Thymus (tissue), 11 donors: ENCODE data around the gene PRKG1. TPM values are rescaled to one million over a fixed set of nuclear protein-coding genes. Genes with fewer than 3 reads are reported as not detected.

Experiments used
- DNase-seq, 9 donors: peaks; one replicate each; pipeline ENCODE4 v3.0.0-alpha.2; 2013; ENCODE audit warnings: low spot score in 9 of 9, low read depth in 6 of 9, missing footprints in 1 of 9
- H3K27ac ChIP-seq, 2 donors: one replicate each; pipeline ENCODE4 v1.5.1; 2013; ENCODE audit warnings: control low read depth in 1 of 2, low read depth in 1 of 2, low read length in 1 of 2, mild to moderate bottlenecking in 1 of 2, moderate library complexity in 1 of 2
- H3K27me3 ChIP-seq, 2 donors: one replicate each; pipeline ENCODE4 v1.5.1; 2013; ENCODE audit warnings: low read length in 1 of 2; ENCODE audit not compliant: control insufficient read depth in 2 of 2, insufficient read depth in 1 of 2
- H3K36me3 ChIP-seq, 2 donors: one replicate each; pipeline ENCODE4 v1.5.1; 2013; ENCODE audit warnings: low read length in 1 of 2, mild to moderate bottlenecking in 1 of 2, moderate library complexity in 1 of 2; ENCODE audit not compliant: control insufficient read depth in 2 of 2, insufficient read depth in 2 of 2
- H3K4me1 ChIP-seq, 2 donors: one replicate each; pipeline ENCODE4 v1.5.1; 2013; ENCODE audit warnings: low read length in 2 of 2; ENCODE audit not compliant: control insufficient read depth in 2 of 2, insufficient read depth in 2 of 2
- H3K4me3 ChIP-seq, 2 donors: one replicate each; pipeline ENCODE4 v1.5.1; 2013; ENCODE audit warnings: low read length in 2 of 2, control low read depth in 1 of 2, mild to moderate bottlenecking in 1 of 2
- H3K9me3 ChIP-seq, 2 donors: one replicate each; pipeline ENCODE4 v1.5.1; 2013; ENCODE audit warnings: low read length in 1 of 2, mild to moderate bottlenecking in 1 of 2; ENCODE audit not compliant: control insufficient read depth in 2 of 2, insufficient read depth in 1 of 2
- WGBS: extraction: QIAGEN DNeasy Blood & Tissue Kit; methylation state at CpG from one replicate; pipeline ENCODE4 v1.1.7; 2013; 5-methylcytosine and 5-hydroxymethylcytosine counted together
- polyA plus RNA-seq: library from polyadenylated mRNA; stranded (reverse); fragments of 200-250 nt; gene quantifications from one replicate; pipeline ENCODE4 v1.2.3, GENCODE V29; 2013
- total RNA-seq: library from RNA; stranded (reverse); fragments of 120-200 nt; gene quantifications from one replicate; pipeline ENCODE4 v1.2.4, GENCODE V29; 2013
- donor health status: healthy.

PRKG1 gene
- total and polyA plus RNA-seq, 2 donors: 2.5 to 7.4 TPM

DNA sequence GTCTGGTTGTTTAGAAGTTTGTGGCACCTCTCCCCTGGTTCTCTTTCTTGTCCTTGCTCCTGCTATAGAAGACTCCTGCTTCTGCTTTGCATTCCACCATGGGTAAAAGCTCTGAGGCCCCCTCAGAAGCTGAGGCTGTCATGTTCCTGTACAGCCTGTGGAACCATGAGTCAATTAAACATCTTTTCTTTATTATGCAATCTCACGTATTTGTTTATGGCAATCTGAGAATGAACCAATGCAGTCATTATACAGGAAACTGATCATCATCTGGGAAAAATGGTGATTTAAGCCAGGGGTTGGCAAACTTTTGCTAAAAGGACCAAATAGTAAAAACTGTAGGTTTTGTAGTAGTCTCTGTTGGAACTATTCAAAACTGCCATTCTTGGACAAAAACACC lies 449.8 kb downstream of the PRKG1 start:
- no peaks in the 10 kb centered on the region for H3K27me3 ChIP-seq
- no peak overlapping the region for H3K4me3 ChIP-seq
- H3K4me1 ChIP-seq: no peaks in the 10 kb centered on the region
- WGBS: 96% methylated on average over 1 of the region's 1 CpG
- no peak for DNase-seq
- no peaks in the 10 kb centered on the region for H3K9me3 ChIP-seq
- H3K36me3 ChIP-seq: no peaks in the 10 kb centered on the region
- H3K27ac ChIP-seq: no peak overlapping the region

DNA sequence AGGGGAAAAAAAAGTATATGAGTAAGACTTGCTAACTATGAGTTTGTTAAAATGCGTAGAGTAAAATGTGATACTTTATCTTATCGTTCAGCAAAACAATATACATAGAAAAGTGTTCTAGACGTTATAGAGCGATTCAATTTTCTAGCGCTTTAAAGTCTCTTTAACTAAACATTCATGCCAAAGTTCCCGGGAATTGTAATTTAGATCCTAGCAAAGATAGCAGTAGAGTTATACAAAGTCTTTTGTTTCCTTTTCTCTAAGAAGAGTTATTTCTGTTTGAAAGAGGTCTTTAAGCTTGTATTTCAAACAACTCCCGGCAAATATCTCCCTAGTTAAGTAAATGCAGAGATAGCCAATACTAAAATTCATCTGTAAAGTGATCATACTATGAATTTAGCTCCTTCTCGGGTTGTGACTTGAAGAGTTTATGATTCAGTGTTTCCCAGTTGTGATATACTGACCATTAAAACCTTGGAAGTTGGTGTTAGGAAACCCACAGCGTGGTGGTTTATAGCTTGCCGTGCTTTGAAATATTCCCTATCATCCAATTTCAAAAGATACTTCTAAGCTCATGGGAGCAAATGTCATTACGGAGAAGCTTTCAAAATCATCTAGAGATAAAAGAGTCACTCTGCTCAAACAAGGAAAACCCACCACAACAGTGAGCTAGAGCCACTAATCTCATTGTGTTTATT lies 453.4 kb downstream of the PRKG1 start:
- no peak overlapping the region for H3K4me3 ChIP-seq
- DNase-seq: no peak
- WGBS: 87% methylated on average over 11 of the region's 11 CpGs

DNA sequence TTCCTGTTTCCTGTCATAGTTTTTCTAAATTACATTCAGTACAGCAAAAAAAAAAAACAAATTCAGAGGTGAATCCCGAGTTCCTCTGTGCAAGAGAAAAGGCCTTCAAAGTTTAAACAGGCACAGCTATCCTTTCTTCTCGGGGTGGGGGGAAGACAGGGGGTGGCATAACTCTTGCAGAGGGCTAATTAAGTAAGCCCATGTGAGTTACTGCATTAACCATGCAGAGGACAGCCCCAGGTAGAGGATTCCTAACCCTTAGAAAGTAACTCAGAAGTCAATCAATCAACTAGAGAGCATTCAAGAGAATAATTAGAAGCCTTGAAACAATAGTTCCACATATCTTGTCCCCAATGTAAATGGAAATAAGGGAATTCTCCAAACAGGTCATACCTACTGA lies 454.2 kb downstream of the PRKG1 start:
- H3K4me1 ChIP-seq: no peaks in the 10 kb centered on the region
- WGBS: 4% methylated on average over 2 of the region's 2 CpGs
- DNase-seq: no peak
- no peak overlapping the region for H3K4me3 ChIP-seq
- no peaks in the 10 kb centered on the region for H3K27me3 ChIP-seq
- H3K36me3 ChIP-seq: no peaks in the 10 kb centered on the region
- H3K9me3 ChIP-seq: no peaks in the 10 kb centered on the region
- no peak overlapping the region for H3K27ac ChIP-seq

More for the DNA sequence above, 453.4 kb downstream of the PRKG1 start:
- H3K36me3 ChIP-seq: no peaks in the 10 kb centered on the region
- H3K27ac ChIP-seq: no peak overlapping the region
- H3K4me1 ChIP-seq: no peaks in the 10 kb centered on the region
- H3K9me3 ChIP-seq: no peaks in the 10 kb centered on the region
- no peaks in the 10 kb centered on the region for H3K27me3 ChIP-seq

DNA sequence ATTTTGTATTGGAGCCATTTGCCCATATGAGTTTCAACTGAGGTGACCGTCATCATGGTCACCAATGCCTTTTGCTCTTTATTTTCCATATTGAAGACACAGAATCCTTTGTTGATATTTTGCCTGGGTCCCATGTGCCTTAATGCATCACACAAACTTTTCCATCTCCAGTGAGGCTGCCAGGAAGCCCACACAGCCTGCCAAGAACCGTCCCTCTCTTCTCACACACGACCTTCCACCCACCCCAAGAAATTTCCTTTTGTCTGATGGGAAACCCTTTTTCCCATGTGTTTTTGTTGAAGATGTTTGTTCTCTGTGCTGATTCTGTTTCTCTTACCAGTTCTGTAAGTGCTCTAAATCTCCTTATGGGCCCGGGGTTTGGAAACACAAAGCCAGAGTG lies 456.3 kb downstream of the PRKG1 start:
- H3K4me1 ChIP-seq: no peaks in the 10 kb centered on the region
- no peak for DNase-seq
- no peaks in the 10 kb centered on the region for H3K36me3 ChIP-seq
- no peak overlapping the region for H3K27ac ChIP-seq
- WGBS: 88% methylated on average over 4 of the region's 4 CpGs
- H3K27me3 ChIP-seq: no peaks in the 10 kb centered on the region
- H3K4me3 ChIP-seq: no peak overlapping the region
- H3K9me3 ChIP-seq: no peaks in the 10 kb centered on the region

DNA sequence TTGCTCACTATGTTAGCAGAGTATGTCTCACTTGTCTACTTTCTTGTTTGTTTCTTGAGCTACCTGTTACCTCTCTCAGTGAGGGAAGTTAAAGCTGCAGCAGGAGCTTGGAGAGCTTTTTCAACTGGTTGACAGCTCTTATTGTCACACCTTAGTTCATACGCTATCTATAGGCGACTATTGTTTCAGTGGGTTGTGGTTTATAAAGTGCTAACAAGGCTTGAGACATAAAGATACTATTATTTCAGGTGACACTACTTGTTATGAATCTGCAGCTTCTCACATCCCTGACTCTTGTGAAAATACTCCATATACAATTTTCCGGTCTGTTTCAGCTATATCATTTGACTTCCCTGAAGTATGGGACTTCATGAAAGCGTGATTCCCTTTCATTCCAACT lies 457.8 kb downstream of the PRKG1 start:
- no peak for DNase-seq
- 92% methylated on average over 4 of the region's 4 CpGs for WGBS
- Histone ChIP-seq H3K27me3 (no peaks in the 10 kb centered on the region), H3K4me3 (no peak overlapping the region), H3K27ac (no peak overlapping the region), H3K4me1 (no peaks in the 10 kb centered on the region), H3K9me3 (no peaks in the 10 kb centered on the region), H3K36me3 (no peaks in the 10 kb centered on the region)

- no peak for DNase-seq
- WGBS: 86% methylated on average over 5 of the region's 5 CpGs
Observed at GRCh38 chr10:51542853-51543252, 468.6 kb downstream of the PRKG1 start.

DNA sequence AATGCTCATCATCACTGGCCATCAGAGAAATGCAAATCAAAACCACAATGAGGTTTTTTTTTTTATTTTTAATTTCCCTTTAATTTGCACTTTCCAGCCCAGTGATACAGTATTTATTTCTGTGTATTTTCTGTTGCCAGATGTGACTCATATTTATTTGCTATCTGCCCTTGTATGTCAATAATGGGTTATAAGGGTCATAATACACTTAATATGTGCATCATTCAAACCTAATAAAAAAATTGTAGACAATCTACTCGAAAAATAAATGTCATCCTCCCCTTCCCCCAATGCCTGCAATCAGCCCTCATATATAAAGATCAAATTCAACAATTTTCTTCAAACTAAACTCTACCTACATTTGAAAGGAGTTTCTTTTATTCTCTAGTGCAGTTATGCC lies 470.6 kb downstream of the PRKG1 start:
- Histone ChIP-seq H3K36me3 (no peaks in the 10 kb centered on the region), H3K27me3 (no peaks in the 10 kb centered on the region), H3K27ac (no peak overlapping the region), H3K4me1 (no peaks in the 10 kb centered on the region), H3K4me3 (no peak overlapping the region), H3K9me3 (no peaks in the 10 kb centered on the region)
- DNase-seq: no peak
- 83% methylated on average over 1 of the region's 1 CpG for WGBS

More at GRCh38 chr10:51542853-51543252, 468.6 kb downstream of the PRKG1 start:
- Histone ChIP-seq H3K27me3 (no peaks in the 10 kb centered on the region), H3K36me3 (no peaks in the 10 kb centered on the region), H3K27ac (no peak overlapping the region), H3K4me1 (no peaks in the 10 kb centered on the region), H3K9me3 (no peaks in the 10 kb centered on the region), H3K4me3 (no peak overlapping the region)

DNA sequence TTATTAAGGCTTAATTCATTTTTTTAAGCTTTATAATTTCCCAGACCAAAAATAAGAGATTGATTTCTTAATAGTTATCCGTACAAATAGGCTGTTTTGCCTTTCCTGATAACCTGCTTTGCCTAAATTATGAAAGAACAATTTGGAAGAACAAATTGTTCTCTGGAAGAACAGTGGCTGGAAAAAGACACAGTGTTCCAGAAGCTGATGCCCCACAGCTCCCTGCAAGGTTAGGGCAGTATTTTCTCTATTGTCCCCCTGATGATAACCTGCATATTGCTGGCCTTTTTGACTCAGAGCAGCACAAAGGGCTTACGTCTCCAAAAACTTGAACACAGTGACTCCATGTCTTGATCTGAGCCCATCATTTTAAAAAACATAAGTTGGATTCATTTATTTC lies 473.7 kb downstream of the PRKG1 start:
- no peak overlapping the region for H3K27ac ChIP-seq
- no peak overlapping the region for H3K4me3 ChIP-seq
- H3K9me3 ChIP-seq: no peaks in the 10 kb centered on the region
- no peaks in the 10 kb centered on the region for H3K4me1 ChIP-seq
- no peaks in the 10 kb centered on the region for H3K36me3 ChIP-seq
- no peaks in the 10 kb centered on the region for H3K27me3 ChIP-seq
- WGBS: 49% methylated on average over 2 of the region's 2 CpGs
- no peak for DNase-seq

DNA sequence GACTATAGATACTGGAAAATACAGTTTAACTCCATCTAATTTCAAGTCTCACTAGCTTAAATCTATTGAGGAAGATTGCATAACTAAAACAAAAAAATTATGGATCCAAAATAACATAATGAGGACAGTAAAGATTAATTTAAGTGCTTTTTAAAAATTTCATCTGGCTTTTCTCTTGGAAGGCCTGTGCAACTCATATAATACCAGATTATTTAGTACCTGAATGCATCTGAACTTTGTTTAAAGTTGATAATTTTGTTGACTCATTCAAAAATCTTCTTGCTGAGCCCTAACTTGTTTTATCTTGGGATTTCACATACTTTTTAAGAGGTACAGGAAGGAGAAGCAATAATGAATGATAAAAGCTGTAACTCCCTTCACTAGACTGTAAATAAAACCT lies 478.6 kb downstream of the PRKG1 start:
- Histone ChIP-seq H3K4me3 (no peak overlapping the region), H3K27me3 (no peaks in the 10 kb centered on the region), H3K27ac (no peak overlapping the region), H3K9me3 (no peaks in the 10 kb centered on the region), H3K4me1 (no peaks in the 10 kb centered on the region), H3K36me3 (no peaks in the 10 kb centered on the region)
- DNase-seq: no peak
